Cerebellar nuclear complex (tissue), 1 donor: Measurements from ENCODE around the gene LPO.

Source experiments
- DNase-seq, 2 experiments: peaks; one replicate each; lab custom pipeline; 2025; lab: John Stamatoyannopoulos, UW

LPO gene

DNA sequence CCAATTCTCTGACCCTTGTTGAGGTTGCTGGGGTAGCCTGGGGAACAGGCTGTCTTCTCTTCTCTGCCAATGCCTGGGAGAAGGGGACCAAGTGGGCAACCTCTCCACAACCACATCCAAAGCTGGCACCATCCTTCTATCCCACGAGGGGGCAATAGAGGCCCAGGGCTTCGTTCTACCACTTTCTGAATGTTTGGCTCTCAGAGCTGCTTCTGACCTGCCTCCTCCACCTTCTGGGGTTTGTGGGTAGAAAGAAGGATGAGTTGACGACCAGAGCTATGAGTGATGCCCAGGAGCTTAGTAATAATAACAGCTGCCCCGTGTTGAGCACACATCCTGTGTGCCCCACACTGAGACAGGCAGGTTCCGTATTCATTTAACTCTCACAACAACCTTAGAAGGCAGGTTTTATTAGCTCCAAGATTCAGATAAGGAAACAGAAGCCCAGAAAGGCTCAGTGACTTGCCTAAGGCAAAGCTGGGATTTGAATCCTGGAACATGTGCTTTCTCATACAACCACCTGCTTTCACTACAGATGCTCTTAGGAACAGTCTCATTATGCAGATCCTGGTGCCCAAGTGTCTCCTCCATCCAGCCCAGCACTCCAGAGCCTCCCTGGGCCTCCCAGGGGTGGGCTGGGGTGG lies 79.2 kb downstream of the LPO start:
- no peak for DNase-seq

DNA sequence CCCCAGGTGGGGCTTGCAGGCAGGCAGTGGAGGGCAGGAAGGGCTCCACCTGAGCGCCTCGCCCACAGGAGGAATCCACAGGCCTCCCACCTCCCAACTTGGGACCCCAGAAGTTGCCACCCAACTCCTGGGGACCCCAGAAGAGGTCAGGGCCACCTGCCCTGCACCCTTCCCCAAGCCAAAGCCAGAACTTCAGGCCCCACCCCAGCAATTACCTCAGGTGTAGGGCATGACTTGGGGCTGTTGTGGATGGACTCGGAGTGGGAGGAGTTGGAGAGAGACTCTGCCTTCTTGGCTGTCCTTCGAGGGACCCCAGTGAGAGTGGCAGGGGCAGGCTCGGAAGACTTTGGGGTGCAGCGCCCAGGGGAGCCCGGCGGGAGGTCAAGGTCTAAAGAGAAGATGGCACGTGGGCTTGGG lies 79.7 kb downstream of the LPO start:
- DNase-seq: no peak
